Activated CD8-positive, alpha-beta T cell treated with anti-CD3 and anti-CD28 coated beads for 36 hours (primary cell): ENCODE results near the gene GNLY. TPM values are rescaled to one million over a fixed set of nuclear protein-coding genes. Genes with fewer than 3 reads are reported as not detected.

Experiments used
- ATAC-seq: fragments of 200-7000 bp; cut with Tn5 transposase; one replicate; pipeline ENCODE4 v1.10.0; 2021; ENCODE audit warnings: mild to moderate bottlenecking, moderate library complexity
- CTCF ChIA-PET: fragments of 350-600 bp; sonication (Branson Sonifier 250); formaldehyde crosslinking; loops from one replicate; lab custom pipeline; 2021; ENCODE audit warnings: antibody characterized with exemption; lab: Charles Lee
- POLR2A ChIA-PET: fragments of 350-600 bp; sonication (Branson Sonifier 250); formaldehyde crosslinking; loops from one replicate; lab custom pipeline; 2021; ENCODE audit warnings: antibody characterized with exemption; lab: Charles Lee
- DNase-seq: peaks from one replicate; pipeline ENCODE4 v3.0.0-alpha.2; 2020
- H3K27ac Mint-ChIP-seq: one replicate; pipeline ENCODE4 v1.8.0; 2021; ENCODE audit warnings: mild to moderate bottlenecking, mixed read lengths
- H3K27me3 Mint-ChIP-seq: one replicate; pipeline ENCODE4 v1.8.0; 2021; ENCODE audit warnings: mixed read lengths
- H3K36me3 Mint-ChIP-seq: one replicate; pipeline ENCODE4 v1.8.0; 2021; ENCODE audit warnings: low read depth, mixed read lengths
- H3K4me1 Mint-ChIP-seq: one replicate; pipeline ENCODE4 v1.8.0; 2021; ENCODE audit warnings: low read depth, mixed read lengths
- H3K4me3 Mint-ChIP-seq: one replicate; pipeline ENCODE4 v1.8.0; 2021; ENCODE audit warnings: mild to moderate bottlenecking, moderate library complexity, mixed read lengths
- H3K9me3 Mint-ChIP-seq: one replicate; pipeline ENCODE4 v1.8.0; 2021; ENCODE audit warnings: mixed read lengths
- CTCF ChIP-seq: fragments of 200-600 bp; IDR thresholded peaks from one replicate; pipeline ENCODE4 v1.8.0; 2022; ENCODE audit warnings: antibody characterized with exemption, mild to moderate bottlenecking
- intact Hi-C: fragments of 100-400 bp; cut with micrococcal nuclease; formaldehyde crosslinking; loops from one replicate; pipeline ENCODE4 v1.10.0; 2022
- total RNA-seq, 2 experiments: library from RNA; stranded (reverse); gene quantifications; one replicate each; pipeline ENCODE4 v1.2.3, GENCODE V29; 2021

Gene GNLY
- total RNA-seq, 2 experiments from 2014 or later, result 46.7 to 52.6 TPM

GRCh38 chr2:85678377-85678776 is 15.8 kb upstream of the GNLY start:
- Mint-ChIP-seq H3K27ac (no peak overlapping the region), H3K9me3 (no peaks in the 10 kb centered on the region), H3K4me1 (peaks cover 15% of the 10 kb centered on the region), H3K36me3 (no peaks in the 10 kb centered on the region), H3K27me3 (peaks cover 2% of the 10 kb centered on the region), H3K4me3 (no peak overlapping the region)
- intact Hi-C loops, result no loop called here
- ChIA-PET POLR2A (interaction anchor here (1.2 kb wide), 1 partner anchor 42 kb away, joined by 3 read pairs; no protein-coding TSS in a partner anchor), CTCF (interaction anchor here (1.2 to 9.7 kb wide), 6 partner anchors 20 to 136 kb away, joined by 4 to 134 read pairs (median 8); no protein-coding TSS in a partner anchor)
- ATAC-seq (no peak), DNase-seq (no peak)
- TF ChIP-seq CTCF, result no peak

DNA sequence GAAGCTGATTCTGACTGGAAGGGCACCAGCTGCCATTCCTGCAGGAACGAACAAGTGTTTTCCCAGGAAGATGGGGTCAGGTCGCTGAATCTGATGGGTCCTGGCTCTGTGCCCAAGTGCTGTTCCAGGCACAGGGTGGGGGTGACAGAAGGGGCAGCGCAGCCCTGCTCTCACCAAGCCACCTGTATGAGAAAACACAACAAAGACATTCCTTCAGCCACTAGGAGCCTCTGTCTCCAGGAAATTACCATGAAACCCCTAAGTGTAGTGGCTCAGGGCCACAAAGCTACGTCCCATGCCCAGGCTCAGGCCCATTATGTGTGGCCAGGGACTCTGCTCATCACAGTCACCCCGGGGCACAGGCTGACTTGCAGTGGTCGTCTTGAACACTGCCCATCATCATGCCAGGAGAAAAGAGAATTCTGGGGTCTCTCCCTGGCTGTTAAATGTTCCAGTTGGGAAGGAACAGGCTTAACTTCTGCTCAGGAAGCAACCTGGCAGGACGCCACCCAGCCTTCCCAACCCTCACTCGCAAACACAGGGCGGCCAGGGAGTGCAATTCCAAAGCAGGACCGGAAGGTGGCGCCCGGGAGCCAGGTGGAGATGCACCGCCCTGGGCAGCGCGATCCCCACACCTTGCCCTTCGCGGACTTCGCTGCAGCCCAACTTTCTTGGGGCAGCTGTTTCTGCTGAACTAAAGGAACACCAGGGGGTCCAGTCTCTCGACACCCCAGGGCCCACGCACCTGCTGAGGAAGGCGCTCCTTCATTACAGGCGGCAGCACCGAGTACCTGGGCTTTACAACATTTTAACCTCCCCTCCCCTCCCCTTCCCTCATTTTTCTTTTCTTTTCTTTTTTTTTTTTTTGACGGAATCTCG is 15.1 kb upstream of the GNLY start:
- TF ChIP-seq CTCF, result peak; percentile 97
- ATAC-seq (peak; percentile 97), DNase-seq (peak; percentile 79)
- ChIA-PET POLR2A (interaction anchor here (1.2 kb wide), 1 partner anchor 42 kb away, joined by 3 read pairs; no protein-coding TSS in a partner anchor), CTCF (interaction anchor here (0.7 to 9.7 kb wide), 13 partner anchors 13 to 192 kb away, joined by 3 to 134 read pairs (median 5); no protein-coding TSS in a partner anchor)
- no peaks in the 10 kb centered on the region for H3K36me3 Mint-ChIP-seq
- H3K27me3 Mint-ChIP-seq, result peaks cover 2% of the 10 kb centered on the region
- H3K4me1 Mint-ChIP-seq, result peaks cover 15% of the 10 kb centered on the region
- no peaks in the 10 kb centered on the region for H3K9me3 Mint-ChIP-seq
- H3K27ac Mint-ChIP-seq, result no peak overlapping the region
- intact Hi-C loops, result no loop called here
- no peak overlapping the region for H3K4me3 Mint-ChIP-seq

- peaks cover 2% of the 10 kb centered on the region for H3K27me3 Mint-ChIP-seq
- H3K4me1 Mint-ChIP-seq, result peaks cover 15% of the 10 kb centered on the region
- H3K27ac Mint-ChIP-seq, result peak overlapping the region; percentile 37
- POLR2A ChIA-PET, result interaction anchor here (0.9 kb wide), 1 partner anchor 13 kb away, joined by 3 read pairs; the partner anchor contains the start of gene GNLY
- CTCF ChIA-PET, result interaction anchor here (0.7 to 9.7 kb wide), 7 partner anchors 16 to 49 kb away, joined by 3 to 134 read pairs (median 4); no protein-coding TSS in a partner anchor
- H3K9me3 Mint-ChIP-seq, result no peaks in the 10 kb centered on the region
- peak overlapping the region; percentile 39 for H3K4me3 Mint-ChIP-seq
- ATAC-seq (peak; percentile 37), DNase-seq (no peak)
- intact Hi-C loops, result loop anchor here (2.0 kb wide), 1 partner anchor 26 kb away; no protein-coding TSS in a partner anchor
- no peak for TF ChIP-seq CTCF
- H3K36me3 Mint-ChIP-seq, result no peaks in the 10 kb centered on the region
Observed at GRCh38 chr2:85680707-85681371, 13.3 kb upstream of the GNLY start.

DNA sequence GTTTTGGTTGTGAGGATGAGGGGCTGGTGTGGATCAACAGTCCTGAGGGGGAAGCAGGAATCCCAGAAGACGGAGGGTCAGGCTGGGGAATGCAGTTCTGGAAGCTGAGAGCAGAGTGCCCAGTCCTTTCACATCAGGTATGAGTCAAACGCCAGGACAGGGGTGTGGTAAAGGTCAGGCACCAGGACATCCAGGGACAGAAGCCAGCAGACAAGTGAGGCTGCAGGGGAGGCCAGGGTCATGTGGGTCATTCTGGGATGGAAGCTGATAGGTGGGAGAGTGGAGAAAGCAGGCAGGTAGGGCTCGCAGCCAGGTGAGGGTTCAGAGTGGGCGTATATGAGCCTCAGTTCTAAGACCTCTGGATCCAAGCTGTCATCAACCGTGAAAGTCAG is 12.8 kb upstream of the GNLY start:
- Mint-ChIP-seq H3K27me3 (peaks cover 2% of the 10 kb centered on the region), H3K4me3 (peak overlapping the region; percentile 39), H3K36me3 (no peaks in the 10 kb centered on the region), H3K27ac (peak overlapping the region; percentile 37), H3K9me3 (no peaks in the 10 kb centered on the region), H3K4me1 (peaks cover 15% of the 10 kb centered on the region)
- ChIA-PET CTCF (interaction anchor here (0.7 to 9.7 kb wide), 5 partner anchors 18 to 133 kb away, joined by 3 to 134 read pairs (median 3); no protein-coding TSS in a partner anchor), POLR2A (interaction anchor here (0.9 kb wide), 1 partner anchor 12 kb away, joined by 3 read pairs; the partner anchor contains the start of gene GNLY)
- intact Hi-C loops, result loop anchor here (2.0 kb wide), 1 partner anchor 25 kb away; no protein-coding TSS in a partner anchor
- ATAC-seq (no peak), DNase-seq (no peak)
- no peak for TF ChIP-seq CTCF
